ENCODE results near the gene ITFG2. TPM values are rescaled to one million over a fixed set of nuclear protein-coding genes. Genes with fewer than 3 reads are reported as not detected.

The ITFG2 gene
- total and polyA plus RNA-seq, 4 donors = 7.5 to 26.3 (median 11.4) TPM

DNA sequence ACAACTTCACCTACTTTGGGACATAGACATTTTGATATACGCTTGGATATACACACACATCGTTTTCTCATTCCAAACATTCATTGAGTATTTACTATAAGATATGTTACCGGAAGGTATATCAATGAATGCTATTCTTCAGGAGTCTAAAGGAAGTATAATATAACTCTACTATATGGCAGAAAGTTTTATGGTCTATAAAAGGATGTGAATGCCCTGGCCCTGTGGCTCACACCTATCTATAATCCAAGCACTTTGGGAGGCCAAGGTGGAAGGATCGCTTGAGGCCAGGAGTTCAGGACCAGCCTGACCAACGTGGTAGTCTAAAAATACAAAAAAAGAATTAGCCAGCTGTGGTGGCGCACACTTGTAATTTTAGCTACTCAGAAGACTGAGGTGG is 16.8 kb downstream of the ITFG2 start:
- TF ChIP-seq EGR1 (IDR thresholded peaks at IDR 0.05; ENCODE audit: low read depth in 2 of 2) = no peak
- no peak for TF ChIP-seq RXRA (IDR thresholded peaks at IDR 0.05)
- TF ChIP-seq SP1 (IDR thresholded peaks at IDR 0.05) = no peak
- TF ChIP-seq, protein P1, sequence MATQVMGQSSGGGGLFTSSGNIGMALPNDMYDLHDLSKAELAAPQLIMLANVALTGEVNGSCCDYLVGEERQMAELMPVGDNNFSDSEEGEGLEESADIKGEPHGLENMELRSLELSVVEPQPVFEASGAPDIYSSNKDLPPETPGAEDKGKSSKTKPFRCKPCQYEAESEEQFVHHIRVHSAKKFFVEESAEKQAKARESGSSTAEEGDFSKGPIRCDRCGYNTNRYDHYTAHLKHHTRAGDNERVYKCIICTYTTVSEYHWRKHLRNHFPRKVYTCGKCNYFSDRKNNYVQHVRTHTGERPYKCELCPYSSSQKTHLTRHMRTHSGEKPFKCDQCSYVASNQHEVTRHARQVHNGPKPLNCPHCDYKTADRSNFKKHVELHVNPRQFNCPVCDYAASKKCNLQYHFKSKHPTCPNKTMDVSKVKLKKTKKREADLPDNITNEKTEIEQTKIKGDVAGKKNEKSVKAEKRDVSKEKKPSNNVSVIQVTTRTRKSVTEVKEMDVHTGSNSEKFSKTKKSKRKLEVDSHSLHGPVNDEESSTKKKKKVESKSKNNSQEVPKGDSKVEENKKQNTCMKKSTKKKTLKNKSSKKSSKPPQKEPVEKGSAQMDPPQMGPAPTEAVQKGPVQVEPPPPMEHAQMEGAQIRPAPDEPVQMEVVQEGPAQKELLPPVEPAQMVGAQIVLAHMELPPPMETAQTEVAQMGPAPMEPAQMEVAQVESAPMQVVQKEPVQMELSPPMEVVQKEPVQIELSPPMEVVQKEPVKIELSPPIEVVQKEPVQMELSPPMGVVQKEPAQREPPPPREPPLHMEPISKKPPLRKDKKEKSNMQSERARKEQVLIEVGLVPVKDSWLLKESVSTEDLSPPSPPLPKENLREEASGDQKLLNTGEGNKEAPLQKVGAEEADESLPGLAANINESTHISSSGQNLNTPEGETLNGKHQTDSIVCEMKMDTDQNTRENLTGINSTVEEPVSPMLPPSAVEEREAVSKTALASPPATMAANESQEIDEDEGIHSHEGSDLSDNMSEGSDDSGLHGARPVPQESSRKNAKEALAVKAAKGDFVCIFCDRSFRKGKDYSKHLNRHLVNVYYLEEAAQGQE (IDR thresholded peaks at IDR 0.05) = no peak
- no peak for TF ChIP-seq NR2F2 (IDR thresholded peaks at IDR 0.05)
- TF ChIP-seq RAD21 (IDR thresholded peaks at IDR 0.05) = no peak
- TF ChIP-seq GABPA (IDR thresholded peaks at IDR 0.05 in 1 of 2, conservative IDR thresholded peaks at IDR 0.05 in 1 of 2) = no peak
- no peak for TF ChIP-seq FOXA2 (IDR thresholded peaks at IDR 0.05)
- TF ChIP-seq HNF4G (IDR thresholded peaks at IDR 0.05) = no peak
- TF ChIP-seq, protein P2, sequence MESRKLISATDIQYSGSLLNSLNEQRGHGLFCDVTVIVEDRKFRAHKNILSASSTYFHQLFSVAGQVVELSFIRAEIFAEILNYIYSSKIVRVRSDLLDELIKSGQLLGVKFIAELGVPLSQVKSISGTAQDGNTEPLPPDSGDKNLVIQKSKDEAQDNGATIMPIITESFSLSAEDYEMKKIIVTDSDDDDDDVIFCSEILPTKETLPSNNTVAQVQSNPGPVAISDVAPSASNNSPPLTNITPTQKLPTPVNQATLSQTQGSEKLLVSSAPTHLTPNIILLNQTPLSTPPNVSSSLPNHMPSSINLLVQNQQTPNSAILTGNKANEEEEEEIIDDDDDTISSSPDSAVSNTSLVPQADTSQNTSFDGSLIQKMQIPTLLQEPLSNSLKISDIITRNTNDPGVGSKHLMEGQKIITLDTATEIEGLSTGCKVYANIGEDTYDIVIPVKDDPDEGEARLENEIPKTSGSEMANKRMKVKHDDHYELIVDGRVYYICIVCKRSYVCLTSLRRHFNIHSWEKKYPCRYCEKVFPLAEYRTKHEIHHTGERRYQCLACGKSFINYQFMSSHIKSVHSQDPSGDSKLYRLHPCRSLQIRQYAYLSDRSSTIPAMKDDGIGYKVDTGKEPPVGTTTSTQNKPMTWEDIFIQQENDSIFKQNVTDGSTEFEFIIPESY (IDR thresholded peaks at IDR 0.05) = no peak
- TF ChIP-seq, protein P3, sequence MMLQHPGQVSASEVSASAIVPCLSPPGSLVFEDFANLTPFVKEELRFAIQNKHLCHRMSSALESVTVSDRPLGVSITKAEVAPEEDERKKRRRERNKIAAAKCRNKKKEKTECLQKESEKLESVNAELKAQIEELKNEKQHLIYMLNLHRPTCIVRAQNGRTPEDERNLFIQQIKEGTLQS (IDR thresholded peaks at IDR 0.05) = no peak
- no peak for TF ChIP-seq YY1 (IDR thresholded peaks at IDR 0.05)
- TF ChIP-seq, protein P4, sequence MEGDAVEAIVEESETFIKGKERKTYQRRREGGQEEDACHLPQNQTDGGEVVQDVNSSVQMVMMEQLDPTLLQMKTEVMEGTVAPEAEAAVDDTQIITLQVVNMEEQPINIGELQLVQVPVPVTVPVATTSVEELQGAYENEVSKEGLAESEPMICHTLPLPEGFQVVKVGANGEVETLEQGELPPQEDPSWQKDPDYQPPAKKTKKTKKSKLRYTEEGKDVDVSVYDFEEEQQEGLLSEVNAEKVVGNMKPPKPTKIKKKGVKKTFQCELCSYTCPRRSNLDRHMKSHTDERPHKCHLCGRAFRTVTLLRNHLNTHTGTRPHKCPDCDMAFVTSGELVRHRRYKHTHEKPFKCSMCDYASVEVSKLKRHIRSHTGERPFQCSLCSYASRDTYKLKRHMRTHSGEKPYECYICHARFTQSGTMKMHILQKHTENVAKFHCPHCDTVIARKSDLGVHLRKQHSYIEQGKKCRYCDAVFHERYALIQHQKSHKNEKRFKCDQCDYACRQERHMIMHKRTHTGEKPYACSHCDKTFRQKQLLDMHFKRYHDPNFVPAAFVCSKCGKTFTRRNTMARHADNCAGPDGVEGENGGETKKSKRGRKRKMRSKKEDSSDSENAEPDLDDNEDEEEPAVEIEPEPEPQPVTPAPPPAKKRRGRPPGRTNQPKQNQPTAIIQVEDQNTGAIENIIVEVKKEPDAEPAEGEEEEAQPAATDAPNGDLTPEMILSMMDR (IDR thresholded peaks at IDR 0.05; ENCODE audit: low read depth, low read length, missing input control) = no peak
- no peak for TF ChIP-seq FOXA1 (IDR thresholded peaks at IDR 0.05)
- no peak for TF ChIP-seq JUND (IDR thresholded peaks at IDR 0.05)
- Histone ChIP-seq H3K27ac (ENCODE audit: low read depth in 1 of 2, low read length in 2 of 2) (no peak overlapping the region), H3K27me3 (ENCODE audit: control insufficient read depth in 4 of 4, insufficient read depth in 4 of 4, low read length in 3 of 4) (no peaks in the 10 kb centered on the region), H3K36me3 (ENCODE audit: control insufficient read depth in 4 of 4, insufficient read depth in 3 of 4, low read depth in 1 of 4, low read length in 3 of 4) (peaks cover 9 to 50% (median 36%) of the 10 kb centered on the region in 4 donors), H3K4me1 (ENCODE audit: control insufficient read depth in 4 of 4, insufficient read depth in 4 of 4, low read length in 3 of 4) (no peaks in the 10 kb centered on the region), H3K4me3 (ENCODE audit: low read depth in 1 of 3, low read length in 3 of 3) (no peak overlapping the region), H3K9me3 (ENCODE audit: control insufficient read depth in 4 of 4, low read length in 3 of 4) (no peaks in the 10 kb centered on the region), H3K9ac (ENCODE audit: low read depth in 1 of 2, low read length in 2 of 2) (no peak overlapping the region)
- no peak for DNase-seq (ENCODE audit: low spot score)
- WGBS = 91% methylated on average over 6 of the region's 6 CpGs

DNA sequence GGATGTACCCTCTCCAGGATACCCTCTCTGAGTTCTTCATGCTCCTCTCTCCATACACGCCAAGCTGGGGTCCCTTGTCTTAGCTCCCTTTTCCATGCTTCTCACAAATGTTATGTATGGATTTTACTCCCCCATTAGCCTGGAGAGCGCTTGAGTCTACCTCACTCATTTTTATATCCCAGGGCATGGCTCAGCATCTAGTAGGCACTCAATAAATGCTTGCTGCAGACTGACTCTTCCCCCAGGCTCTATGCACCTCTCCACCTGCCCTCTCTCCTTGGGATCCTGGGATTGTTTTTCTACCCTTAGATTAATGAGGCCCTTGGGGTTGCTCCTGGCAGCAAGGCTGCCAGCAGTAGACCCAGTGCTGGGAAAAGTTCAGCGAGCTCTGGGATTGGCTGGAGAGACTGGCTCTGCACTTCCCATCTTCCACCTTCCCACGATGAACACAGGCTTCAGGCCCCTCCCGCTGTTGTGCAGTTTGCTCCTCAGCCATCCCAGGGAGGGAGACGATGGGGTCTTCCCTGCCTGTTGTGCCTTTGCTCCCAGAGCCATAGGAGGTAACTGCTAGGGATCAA is 20.2 kb downstream of the ITFG2 start:
- Histone ChIP-seq H3K27ac (ENCODE audit: low read depth in 1 of 2, low read length in 2 of 2) (no peak overlapping the region), H3K27me3 (ENCODE audit: control insufficient read depth in 4 of 4, insufficient read depth in 4 of 4, low read length in 3 of 4) (no peaks in the 10 kb centered on the region), H3K9me3 (ENCODE audit: control insufficient read depth in 4 of 4, low read length in 3 of 4) (no peaks in the 10 kb centered on the region), H3K4me1 (ENCODE audit: control insufficient read depth in 4 of 4, insufficient read depth in 4 of 4, low read length in 3 of 4) (no peaks in the 10 kb centered on the region), H3K4me3 (ENCODE audit: low read depth in 1 of 3, low read length in 3 of 3) (no peak overlapping the region), H3K36me3 (ENCODE audit: control insufficient read depth in 4 of 4, insufficient read depth in 3 of 4, low read depth in 1 of 4, low read length in 3 of 4) (peaks cover 2 to 21% (median 11%) of the 10 kb centered on the region in 4 donors), H3K9ac (ENCODE audit: low read depth in 1 of 2, low read length in 2 of 2) (no peak overlapping the region)
- WGBS = 91% methylated on average over 6 of the region's 6 CpGs
- no peak for DNase-seq (ENCODE audit: low spot score)
- TF ChIP-seq, protein P5, sequence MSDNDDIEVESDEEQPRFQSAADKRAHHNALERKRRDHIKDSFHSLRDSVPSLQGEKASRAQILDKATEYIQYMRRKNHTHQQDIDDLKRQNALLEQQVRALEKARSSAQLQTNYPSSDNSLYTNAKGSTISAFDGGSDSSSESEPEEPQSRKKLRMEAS (IDR thresholded peaks at IDR 0.05) = no peak
- TF ChIP-seq SP1 (IDR thresholded peaks at IDR 0.05) (no peak), FOXA2 (IDR thresholded peaks at IDR 0.05) (no peak), RAD21 (IDR thresholded peaks at IDR 0.05) (no peak), YY1 (IDR thresholded peaks at IDR 0.05) (no peak), JUND (IDR thresholded peaks at IDR 0.05) (no peak)
- TF ChIP-seq, protein P4 (IDR thresholded peaks at IDR 0.05; ENCODE audit: low read depth, low read length, missing input control) = no peak
- TF ChIP-seq, protein P3 (IDR thresholded peaks at IDR 0.05) = no peak
